ENCODE measurements around the gene PDS5B.

- TF ChIP-seq, protein P1, sequence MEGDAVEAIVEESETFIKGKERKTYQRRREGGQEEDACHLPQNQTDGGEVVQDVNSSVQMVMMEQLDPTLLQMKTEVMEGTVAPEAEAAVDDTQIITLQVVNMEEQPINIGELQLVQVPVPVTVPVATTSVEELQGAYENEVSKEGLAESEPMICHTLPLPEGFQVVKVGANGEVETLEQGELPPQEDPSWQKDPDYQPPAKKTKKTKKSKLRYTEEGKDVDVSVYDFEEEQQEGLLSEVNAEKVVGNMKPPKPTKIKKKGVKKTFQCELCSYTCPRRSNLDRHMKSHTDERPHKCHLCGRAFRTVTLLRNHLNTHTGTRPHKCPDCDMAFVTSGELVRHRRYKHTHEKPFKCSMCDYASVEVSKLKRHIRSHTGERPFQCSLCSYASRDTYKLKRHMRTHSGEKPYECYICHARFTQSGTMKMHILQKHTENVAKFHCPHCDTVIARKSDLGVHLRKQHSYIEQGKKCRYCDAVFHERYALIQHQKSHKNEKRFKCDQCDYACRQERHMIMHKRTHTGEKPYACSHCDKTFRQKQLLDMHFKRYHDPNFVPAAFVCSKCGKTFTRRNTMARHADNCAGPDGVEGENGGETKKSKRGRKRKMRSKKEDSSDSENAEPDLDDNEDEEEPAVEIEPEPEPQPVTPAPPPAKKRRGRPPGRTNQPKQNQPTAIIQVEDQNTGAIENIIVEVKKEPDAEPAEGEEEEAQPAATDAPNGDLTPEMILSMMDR (conservative IDR thresholded peaks at IDR 0.05; ENCODE audit: low read depth, low read length), result no peak
- TF ChIP-seq EZH2 (IDR thresholded peaks at IDR 0.05; ENCODE audit: borderline replicate concordance, low read depth, low read length, poor library complexity, severe bottlenecking), result no peak
Observed at GRCh38 chr13:32542221-32542620, 44.0 kb upstream of the PDS5B start.
